HG02852 (cell line): ENCODE measurements around the gene CUBN.

ENCODE experiments used
- ATAC-seq: cut with Tn5 transposase; IDR thresholded peaks from one replicate; pipeline ENCODE4 v1.9.1; 2021; ENCODE audit warnings: mild to moderate bottlenecking, moderate library complexity; ENCODE audit not compliant: unreplicated experiment

Gene CUBN

DNA sequence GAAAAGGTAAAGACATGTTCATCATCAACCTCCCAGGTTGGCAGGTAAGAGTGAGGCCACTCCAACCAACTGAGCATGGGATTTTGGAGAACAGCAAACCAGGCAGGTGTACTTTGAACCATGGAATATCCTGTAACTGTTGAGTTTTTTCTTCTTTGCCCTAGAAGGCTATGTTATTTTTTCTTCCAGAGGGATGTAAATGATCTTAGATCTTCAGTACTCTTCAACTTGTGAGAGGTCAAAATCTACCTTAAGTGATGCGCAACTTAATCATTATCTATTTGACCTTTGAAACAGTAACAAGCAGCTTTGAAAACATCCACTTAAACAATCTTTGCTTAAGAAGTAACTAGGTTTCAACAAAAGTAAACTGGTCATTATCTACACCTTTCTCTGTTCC is at the start of gene CUBN:
Gene CUBN (minus strand): TSS at position 71 of the 400 bp plus-strand sequence. CDS start 46 bp downstream, at position 25.
- ATAC-seq = no peak

DNA sequence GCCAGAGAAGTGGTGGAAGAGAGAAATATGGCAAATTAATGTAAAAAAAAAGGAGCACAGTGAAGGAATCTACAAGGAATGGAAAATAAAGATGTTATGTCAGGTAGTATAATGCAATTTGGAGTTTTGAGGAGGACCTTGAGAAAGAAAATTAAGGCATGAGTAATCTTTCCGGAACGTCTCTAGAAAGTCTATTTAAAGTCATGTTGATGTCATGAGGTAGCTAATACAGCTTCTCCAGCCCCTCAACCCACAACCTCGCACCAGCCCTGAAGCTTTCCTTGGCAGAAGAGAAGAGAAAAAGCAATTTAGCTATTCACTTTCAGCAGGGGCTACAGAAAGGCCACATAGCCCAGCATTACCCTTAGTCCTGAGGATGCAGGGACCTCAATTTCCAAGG is 49.4 kb upstream of the CUBN start:
- no peak for ATAC-seq

DNA sequence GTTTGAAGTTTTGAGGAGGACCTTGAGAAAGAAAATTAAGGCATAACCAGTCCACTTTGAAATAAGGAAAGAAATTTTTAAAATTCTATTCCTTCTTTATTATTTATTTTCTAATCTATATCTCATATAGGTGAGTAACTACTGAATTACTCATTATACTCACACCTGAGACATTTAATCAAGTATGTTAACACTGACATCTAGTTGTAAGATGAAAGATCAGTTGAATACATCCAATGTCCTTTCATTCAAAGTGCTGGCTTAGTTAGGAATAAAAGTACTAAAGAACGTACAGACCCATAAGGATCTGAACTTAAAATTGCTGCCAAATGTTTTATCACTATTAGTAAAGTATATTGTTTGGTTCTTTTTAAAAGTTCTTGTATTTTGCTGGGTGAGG is 48.4 kb upstream of the CUBN start:
- ATAC-seq = no peak

DNA sequence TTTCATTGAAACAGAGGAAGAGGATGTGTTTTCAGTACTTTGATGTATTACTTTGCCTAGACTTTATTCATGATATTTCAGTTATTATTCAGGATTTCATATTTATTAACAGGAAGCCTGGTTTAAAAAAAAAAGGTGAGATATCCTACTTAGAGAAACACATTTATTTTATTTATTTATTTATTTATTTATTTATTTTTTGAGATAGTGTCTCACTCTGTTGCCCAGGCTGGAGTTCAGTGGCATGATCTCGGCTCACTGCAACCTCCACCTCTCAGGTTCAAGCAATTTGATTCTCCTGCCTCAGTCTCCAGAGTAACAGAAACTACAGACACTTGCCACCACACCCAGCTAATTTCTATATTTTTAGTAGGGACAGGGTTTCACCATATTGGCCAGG is 47.4 kb upstream of the CUBN start:
- no peak for ATAC-seq

DNA sequence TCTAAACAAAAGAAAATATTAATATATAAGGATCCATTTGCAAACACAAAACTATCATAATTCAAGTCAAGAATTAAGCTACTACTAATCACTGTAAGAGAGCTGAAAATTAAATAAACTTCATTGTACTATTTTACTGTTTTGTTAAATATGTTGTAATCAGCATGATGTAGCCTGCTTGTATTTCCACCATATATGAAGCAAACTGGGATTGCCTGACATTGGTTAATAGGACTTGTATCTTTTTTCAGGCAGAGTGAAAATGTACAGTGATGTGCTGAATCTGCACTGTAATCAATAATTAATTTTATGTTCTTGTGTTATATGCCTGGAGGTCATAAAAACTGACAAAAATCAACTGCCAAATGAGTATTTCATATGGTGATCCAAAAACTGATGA is 46.5 kb upstream of the CUBN start:
- ATAC-seq = no peak

DNA sequence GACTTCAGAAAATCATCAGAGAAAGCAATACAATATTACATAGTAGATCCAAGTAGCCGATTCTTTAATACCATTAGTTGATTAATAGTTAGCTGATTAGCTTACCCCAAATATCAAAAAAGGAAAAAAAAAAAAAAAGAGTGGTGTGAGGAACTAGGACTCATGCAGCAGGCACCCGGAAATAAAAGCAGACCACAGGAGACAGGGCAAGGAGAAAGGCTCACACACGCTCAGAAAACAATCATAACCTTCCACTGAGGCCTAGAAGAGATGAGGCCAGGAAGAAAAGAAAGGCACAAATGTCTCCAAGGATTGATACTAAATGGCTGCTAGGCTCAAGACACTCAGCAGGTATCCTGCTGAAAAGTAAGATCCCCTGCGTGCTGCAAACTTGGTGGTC is 45.9 kb upstream of the CUBN start:
- ATAC-seq = no peak

DNA sequence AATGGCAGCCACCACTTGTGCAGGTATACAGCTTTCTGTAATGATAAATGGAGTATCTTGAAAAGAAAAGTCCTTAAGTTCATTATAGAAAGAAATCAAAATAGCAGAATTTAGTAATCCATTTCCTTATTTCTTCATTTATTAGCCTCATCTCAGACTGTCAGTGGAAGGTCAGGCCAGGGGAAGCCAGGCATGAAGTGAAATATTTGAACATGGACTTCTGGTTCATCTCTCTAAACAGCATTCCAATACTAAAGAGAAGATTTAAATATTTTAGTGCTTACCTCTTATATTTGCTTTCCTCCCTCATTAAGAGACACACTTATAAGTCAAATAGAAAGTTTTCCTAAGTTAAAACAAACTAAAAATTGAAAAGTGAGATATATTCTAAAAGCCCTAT is 45.0 kb upstream of the CUBN start:
- no peak for ATAC-seq

DNA sequence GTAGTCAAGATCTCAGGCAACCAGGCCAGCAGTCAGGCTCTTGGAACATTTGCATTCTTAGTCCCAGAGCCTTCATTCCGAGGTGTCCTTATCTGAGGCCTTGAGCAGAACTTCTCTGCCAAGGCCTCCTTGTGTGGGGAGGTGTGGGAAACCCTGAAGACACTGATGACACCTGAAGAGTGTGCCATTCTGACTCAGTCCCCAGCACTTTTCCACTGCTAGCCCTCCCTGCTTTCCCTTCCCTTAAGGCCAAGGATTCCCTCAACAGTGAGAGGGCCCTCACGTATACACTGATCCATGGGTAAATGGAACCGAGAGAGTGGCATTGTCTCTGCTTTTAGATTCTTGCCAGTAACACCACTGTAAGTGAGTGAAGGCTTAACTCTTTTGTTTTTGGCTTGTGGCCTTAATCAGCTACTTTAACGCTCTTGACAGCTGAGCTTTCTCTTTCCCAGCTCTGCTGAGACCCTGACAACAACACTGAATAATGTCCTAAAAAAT is 41.6 kb upstream of the CUBN start:
- no peak for ATAC-seq

DNA sequence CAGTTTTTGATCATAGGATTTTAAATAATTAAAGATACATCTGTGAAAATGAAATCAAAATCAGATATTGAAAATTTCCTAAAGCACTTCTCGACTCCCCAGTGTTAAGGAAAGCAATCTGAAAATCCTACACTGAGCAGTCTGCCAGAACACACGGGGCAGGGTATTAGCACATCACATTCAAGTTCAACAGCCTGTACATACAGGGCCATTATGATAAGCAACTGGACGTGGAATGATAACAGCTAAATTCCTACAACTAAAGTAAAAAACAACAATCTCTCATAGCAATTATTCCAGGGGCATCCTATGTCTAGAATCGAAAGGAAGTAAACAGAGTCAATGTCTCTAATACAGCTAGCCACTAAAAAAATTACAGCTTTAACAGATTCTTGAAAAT is 40.2 kb upstream of the CUBN start:
- ATAC-seq = no peak

DNA sequence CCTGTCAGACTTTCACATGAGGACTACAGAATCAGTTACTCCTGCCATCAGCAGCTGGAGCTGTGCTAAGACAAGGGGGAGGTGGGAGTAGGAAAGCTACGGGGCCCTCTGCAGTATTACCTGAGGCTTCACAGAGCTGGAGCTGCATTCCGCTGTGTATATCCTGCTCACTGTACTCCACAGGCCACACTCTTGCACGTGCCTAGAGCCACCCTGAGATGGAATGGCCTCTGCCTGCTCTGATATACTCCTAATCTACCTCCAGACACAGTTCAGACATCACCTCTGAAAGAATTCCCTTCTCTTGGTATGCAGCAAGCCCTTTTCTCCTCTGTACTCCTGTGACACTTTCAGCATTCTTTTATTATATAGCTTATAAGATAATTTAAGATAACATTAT is 37.1 kb upstream of the CUBN start:
- ATAC-seq = no peak

DNA sequence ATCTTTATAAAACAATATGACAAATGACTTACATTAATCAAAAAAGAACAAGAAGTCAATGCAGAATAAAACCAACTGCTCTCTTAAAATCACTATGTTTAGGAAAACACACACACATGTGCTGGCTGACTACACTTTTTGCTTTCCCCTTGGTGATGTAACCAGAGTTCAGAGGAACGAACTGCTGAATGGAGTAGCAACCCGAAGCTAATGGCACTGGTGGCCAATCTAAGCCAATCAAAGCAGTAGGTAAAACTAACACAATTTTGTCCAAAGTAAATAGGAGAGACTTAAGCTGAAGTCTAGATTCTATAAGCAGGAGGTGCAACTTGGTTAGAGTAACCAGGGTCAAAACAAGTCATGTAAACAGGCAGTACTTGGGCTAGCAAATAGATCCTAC is 33.2 kb upstream of the CUBN start:
- ATAC-seq = no peak

DNA sequence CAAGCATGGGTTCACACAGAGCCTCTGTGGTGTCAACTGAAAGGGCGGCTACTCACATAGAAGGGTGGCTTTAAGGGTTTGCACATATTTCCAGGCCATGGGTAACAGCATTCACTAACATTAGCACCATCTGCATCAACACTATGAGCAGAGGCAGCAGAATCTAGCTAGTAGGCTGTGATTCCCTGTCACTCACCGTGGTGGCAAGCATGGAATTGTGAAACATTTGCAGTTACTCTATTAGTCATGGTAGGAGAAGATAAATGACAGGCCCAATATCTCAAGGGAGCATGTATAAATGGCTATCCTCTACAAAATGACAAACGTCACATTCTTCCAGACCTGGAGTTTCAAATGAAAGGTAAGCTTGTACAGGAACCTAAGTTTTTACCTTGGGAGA is 32.2 kb upstream of the CUBN start:
- no peak for ATAC-seq

DNA sequence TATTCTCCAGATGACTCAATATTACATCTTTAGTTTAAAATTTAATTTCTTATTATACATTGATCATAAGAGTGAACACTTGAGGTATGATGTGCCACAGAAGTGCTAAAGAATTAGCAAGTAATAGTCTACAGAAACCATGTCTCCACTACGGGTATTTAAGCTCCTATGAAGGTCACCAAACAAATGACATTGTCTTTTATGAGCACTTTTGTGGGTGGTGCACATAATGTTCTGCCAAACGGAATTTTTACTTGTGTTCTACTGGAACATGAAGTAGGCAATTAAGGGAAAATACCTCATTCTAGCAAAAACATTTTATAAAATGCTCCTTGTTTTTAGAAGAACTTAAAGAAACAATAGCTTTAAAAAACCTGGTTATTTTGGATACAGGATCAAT is 27.4 kb upstream of the CUBN start:
- ATAC-seq = no peak

DNA sequence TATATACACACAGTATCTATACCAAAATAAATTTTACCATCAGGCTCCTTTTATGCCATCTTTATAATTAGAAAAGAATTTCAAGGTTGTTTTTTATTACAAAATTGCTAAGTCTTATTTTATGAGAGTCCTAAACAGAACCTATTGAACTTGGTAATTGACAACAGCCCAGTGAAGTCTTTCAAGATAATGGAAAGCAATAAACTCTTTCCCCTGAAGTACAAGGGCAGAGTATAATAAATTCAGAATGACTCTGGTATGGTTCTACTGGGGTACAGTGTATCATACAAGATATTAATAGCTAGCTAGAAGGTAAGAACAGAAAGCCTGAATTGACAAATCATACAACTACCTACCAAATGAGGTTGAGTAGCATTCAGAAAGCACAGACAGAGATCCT is 26.2 kb upstream of the CUBN start:
- no peak for ATAC-seq

DNA sequence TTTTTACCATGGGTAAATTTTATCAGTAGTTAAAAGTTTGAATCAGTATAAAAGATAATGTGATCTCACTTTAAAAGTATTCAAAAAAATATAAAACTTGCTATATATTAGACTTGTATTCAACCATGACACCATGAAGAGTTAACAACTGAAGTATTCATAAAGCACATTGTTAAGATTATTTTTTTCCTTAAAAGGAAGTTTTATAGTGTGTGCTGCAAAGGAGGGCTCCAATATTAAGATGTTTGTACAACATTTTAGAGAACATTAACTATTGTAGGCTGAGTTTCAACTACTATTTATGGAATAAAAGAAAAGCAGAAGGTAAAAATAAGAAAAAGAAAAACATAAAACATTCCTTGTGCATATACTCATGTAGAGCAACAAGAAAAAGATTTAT is 24.5 kb upstream of the CUBN start:
- ATAC-seq = no peak

DNA sequence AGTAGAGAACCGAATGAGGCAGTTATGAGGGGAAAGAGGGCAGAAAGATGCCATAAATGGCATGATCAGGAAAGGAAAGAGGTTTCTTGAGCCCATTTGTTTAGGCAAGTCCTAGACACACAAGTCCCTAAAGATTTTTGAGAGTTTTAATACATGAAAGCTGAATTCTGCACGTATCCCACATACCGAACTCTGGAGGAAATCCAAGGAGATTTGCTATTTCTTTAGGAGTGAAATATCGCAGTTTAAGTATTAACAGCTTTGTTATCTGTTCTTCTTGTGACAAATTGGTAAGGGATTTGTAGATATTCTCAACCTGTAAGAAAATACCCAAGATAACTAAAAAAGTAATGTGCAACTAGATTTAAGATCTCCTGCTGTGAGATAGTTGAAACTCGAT is 23.7 kb upstream of the CUBN start:
- ATAC-seq = no peak

DNA sequence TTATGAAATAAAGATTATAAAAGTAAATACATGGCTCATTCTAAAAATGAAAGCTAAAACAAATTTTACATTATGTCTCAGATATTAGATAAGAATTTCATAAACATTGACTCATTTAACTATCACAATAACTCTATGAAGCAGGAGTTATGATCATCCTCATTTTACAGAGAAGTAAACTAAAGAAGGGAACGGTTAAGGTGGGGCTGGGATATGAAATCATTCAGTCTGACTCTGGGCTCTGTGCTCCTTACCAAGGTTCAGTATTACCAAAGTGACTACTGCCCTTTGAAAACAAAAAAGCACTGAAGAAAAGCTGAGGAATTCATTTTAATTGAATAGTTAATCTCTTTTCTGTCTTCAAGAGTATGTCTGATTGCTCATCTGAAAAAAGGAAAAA is 22.1 kb upstream of the CUBN start:
- no peak for ATAC-seq

DNA sequence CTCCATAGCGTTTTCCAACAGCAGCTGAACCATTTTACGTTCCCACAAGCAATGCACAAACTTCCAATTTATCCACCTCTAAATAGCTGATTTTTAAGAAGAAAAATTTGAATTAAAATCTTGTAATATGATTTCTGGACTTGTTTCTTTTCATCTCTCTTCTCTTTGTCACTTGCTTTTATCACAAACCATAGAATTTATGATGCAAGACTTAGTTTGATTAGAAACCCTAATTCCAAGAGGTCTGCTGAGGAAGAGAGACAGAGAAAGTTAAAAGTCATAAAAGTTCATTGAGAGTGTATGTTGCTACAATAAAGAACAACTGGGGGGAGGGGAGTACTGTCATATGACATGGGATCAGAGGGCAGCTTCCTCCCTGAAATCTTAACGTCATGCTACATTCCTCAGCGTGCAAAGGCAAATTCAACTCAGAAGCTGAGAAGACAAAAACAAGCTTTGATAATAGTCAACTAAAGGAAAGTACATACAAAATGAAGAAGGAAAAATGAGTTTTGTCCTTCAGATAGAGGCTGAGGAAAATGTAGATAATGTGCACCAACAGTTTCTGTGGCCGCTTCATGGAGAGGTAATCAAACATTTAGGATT is 18.4 kb upstream of the CUBN start:
- no peak for ATAC-seq

DNA sequence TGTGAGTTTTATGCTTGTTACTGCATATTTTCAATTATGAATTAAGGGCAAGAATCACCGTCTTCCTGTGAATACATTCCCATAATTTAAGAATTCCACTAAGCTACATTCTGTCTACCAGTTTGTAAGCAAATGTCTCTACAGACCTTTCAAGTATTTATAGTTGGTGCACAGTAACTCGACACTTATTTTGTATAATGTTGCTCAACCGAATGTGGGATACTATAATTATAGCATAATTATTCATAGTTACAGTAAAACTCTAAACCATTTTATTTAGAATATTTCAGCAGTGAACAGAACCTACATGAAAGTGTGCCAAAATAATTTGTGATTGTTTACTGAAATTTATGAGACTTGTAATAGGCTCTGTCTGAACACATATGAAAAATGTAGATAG is 17.3 kb upstream of the CUBN start:
- no peak for ATAC-seq

DNA sequence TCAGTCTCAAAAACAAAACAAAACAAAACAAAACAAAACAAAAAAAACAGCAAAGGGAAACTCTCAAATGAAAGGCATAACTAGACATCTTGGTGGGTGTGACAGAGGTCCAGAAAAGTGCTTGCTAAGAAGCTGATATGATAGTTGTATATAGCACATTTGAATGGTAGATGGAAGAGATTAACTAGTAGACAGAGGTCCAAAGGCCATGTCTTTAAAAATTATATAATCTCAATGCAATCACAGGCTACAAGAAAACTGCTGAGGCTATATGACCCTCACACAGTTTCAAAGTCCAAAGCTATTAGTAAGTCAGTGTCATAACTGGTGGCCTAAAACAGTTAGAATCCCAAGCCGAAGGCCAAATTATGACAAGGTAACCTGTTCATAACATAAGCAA is 15.6 kb upstream of the CUBN start:
- no peak for ATAC-seq

DNA sequence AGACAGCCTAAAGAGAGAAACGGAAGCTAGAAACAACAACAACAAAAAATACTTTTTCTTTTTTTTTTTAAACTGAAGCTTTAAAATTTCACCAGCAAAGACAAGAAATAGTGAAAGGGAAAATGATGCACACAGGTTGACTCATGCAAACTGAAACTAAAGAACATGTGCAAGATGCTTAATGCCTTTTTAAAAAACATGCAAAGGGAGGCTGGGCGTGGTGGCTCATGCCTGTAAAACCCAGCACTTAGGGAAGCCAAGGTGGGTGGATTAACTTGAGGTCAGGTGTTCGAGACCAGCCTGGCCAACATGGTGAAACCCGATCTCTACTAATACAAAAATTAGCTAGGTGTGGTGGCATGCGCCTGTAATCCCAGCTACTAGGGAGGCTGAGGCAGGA is 15.1 kb upstream of the CUBN start:
- peak; percentile 75 for ATAC-seq

DNA sequence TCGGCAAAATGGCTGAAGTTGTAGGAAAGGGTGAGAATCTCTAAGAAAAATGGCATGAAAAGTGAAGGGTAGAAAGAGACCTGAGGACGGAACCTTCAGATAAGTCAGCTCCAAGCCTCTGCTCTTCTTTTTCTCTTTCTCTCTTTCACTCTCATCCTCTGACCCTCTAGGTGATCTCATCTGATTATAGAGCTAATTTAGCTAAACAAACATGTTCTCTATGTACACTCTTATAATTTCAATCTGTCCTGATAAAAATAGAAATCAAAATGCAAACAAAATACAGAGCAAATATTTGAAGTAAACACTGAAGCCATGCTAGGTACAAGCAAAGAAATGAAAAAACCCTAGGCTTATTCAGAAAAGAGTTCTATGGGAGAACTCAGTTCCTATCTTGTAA is 14.4 kb upstream of the CUBN start:
- no peak for ATAC-seq

DNA sequence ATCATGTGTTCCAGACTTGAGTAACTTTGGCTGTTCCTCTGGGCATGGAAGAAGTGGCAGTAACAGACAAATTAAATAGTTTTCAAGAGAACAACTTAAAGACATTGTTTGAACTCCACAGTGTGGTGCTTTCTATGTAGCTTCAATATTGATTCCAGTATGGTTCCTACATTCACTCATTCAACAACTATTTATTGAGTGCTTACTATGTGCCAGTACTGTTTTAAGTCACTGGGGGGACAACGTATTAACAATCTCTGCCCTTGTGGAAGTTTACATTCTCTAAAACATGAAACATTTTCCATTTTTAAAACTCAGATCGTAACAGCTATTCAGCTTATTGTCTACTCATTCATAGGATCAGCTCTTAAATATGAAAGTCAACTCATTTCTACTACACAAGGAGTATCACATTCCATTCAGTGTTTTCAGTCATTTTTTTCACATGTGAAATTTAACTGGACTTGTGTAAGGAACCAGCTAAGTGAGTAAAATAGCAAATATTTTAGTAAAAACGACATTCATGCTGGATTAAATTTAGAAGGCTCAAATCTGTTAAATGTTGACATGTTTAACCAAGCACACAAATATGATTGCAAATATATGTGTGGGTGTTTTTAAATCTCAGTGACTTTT is 13.6 kb upstream of the CUBN start:
- ATAC-seq = no peak
